ENCODE data around the gene ERI3. TPM values are rescaled to one million over a fixed set of nuclear protein-coding genes. Genes with fewer than 3 reads are reported as not detected.

The ERI3 gene
- total and polyA plus RNA-seq, 9 of the 15 experiments (the other 6 are each of a cell fraction or from before 2014, with no cell fraction given): 47.8 to 93.4 (median 67.2) TPM

DNA sequence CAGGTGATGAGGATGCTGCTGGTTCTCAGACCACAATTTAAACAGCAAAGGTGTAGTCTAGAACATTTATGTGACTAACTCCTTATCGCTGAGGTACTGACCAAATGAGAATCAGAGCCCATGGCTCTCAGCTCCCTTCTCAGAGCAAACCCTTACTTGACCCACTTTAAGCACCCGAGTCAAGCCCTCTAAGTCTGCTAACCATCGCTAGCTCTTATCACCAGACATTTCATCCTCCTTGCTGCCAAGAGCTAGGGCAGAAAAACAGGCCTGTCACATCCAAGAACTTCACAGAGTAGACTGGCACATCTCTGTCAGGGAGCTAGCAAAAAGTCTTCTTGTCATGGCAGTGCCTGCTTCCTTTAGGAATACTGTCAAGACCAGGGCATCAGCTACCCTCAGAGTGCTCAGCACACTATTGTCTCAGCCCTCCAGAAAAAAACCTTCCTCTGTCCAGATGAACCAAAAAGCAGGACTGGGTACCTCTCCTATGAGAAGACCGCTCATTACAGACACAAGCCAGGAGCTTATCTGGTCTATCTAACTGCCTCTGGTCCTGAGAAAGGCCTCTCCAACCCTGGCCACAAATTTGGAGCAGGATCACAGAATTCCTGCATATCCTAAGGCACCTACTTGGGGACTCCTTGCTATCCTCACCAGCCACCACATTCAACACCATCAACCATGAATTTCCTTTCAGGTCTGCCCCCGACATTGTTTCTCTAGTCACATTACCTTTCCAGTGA is 26.2 kb downstream of the ERI3 start:
- in situ Hi-C loops (cut with MboI) (no loop called here), intact Hi-C loops (cut with micrococcal nuclease) (no loop called here)
- 62% methylated on average over 5 of the region's 5 CpGs for WGBS (ENCODE audit: insufficient coverage, low coverage, missing lambda C conversion rate)
- Histone ChIP-seq H3K9me3 (replicated peaks; ENCODE audit: control insufficient read depth, insufficient read depth, low read depth, low read length) (no peaks in the 10 kb centered on the region), H3K9ac (ENCODE audit: insufficient read depth in 1 of 2, low read depth in 2 of 2, low read length in 2 of 2) (no peak overlapping the region), H3K4me1 (replicated peaks in 1 of 2; ENCODE audit: control insufficient read depth in 2 of 2, insufficient read depth in 2 of 2, low read length in 2 of 2) (no peaks in the 10 kb centered on the region), H3K9me1 (ENCODE audit: control insufficient read depth, insufficient read depth, low read length) (no peaks in the 10 kb centered on the region), H4K20me1 (replicated peaks; ENCODE audit: control insufficient read depth, insufficient read depth, low read length) (peaks cover 9% of the 10 kb centered on the region; the same call in 1 of the 2 replicates), H3K79me2 (ENCODE audit: control insufficient read depth, insufficient read depth, low read length) (no peaks in the 10 kb centered on the region), H3K27me3 (ENCODE audit: control insufficient read depth in 2 of 2, insufficient read depth in 2 of 2, low read length in 2 of 2) (no peaks in the 10 kb centered on the region), H3K36me3 (ENCODE audit: control insufficient read depth, insufficient read depth, low read length) (peaks cover 8% of the 10 kb centered on the region; the same call in 2 of the 3 replicates), H3K4me3 (no peak overlapping the region), H2AFZ (ENCODE audit: low read depth, low read length) (no peak overlapping the region), H3K27ac (ENCODE audit: extremely low read depth, low read depth, low read length) (no peak overlapping the region), H3K4me2 (ENCODE audit: insufficient read depth, low read length) (no peak overlapping the region)
- no TSS peak for BruUV-seq (replicated peaks)
- TF ChIP-seq ZKSCAN1 (IDR thresholded peaks at IDR 0.05; ENCODE audit: low read depth, low read length) (no peak), RCOR1 (IDR thresholded peaks at IDR 0.05; ENCODE audit: borderline replicate concordance in 1 of 2, low read depth in 2 of 2, low read length in 2 of 2) (no peak), SREBF2 (CRISPR knock-in tag; IDR thresholded peaks at IDR 0.05) (no peak), IFI16 (CRISPR knock-in tag; IDR thresholded peaks at IDR 0.05) (no peak), SMC3 (conservative IDR thresholded peaks at IDR 0.05; ENCODE audit: insufficient read depth, low read depth, low read length) (no peak), YBX1 (IDR thresholded peaks at IDR 0.05) (no peak), HEY1 (CRISPR knock-in tag; IDR thresholded peaks at IDR 0.05; ENCODE audit: borderline replicate concordance) (no peak)
- TF ChIP-seq, protein P1, sequence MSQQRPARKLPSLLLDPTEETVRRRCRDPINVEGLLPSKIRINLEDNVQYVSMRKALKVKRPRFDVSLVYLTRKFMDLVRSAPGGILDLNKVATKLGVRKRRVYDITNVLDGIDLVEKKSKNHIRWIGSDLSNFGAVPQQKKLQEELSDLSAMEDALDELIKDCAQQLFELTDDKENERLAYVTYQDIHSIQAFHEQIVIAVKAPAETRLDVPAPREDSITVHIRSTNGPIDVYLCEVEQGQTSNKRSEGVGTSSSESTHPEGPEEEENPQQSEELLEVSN (IDR thresholded peaks at IDR 0.05; ENCODE audit: borderline replicate concordance in 1 of 2, extremely low read depth in 1 of 2, insufficient read depth in 1 of 2, insufficient read length in 1 of 2, low read depth in 1 of 2, low read length in 1 of 2, poor library complexity in 1 of 2, severe bottlenecking in 1 of 2): no peak
- TF ChIP-seq, protein P2, sequence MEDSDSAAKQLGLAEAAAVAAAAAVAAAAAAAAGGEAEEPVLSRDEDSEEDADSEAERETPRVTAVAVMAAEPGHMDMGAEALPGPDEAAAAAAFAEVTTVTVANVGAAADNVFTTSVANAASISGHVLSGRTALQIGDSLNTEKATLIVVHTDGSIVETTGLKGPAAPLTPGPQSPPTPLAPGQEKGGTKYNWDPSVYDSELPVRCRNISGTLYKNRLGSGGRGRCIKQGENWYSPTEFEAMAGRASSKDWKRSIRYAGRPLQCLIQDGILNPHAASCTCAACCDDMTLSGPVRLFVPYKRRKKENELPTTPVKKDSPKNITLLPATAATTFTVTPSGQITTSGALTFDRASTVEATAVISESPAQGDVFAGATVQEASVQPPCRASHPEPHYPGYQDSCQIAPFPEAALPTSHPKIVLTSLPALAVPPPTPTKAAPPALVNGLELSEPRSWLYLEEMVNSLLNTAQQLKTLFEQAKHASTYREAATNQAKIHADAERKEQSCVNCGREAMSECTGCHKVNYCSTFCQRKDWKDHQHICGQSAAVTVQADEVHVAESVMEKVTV (CRISPR knock-in tag; IDR thresholded peaks at IDR 0.05): no peak
- POLR2A ChIA-PET: interaction anchor here (0.5 to 1.2 kb wide), 5 partner anchors 8 to 884 kb away, joined by 3 read pairs; no protein-coding TSS in a partner anchor
- no peak for ATAC-seq
- DNase-seq (ENCODE audit: extremely low read depth in 1 of 4, low spot score in 3 of 4): no peak
- CTCF ChIA-PET (ENCODE audit: low intra/inter-chr PET ratio): no interaction called here
- FAIRE-seq: peak; percentile 11
